ENCODE data around the gene PSEN2. TPM values are rescaled to one million over a fixed set of nuclear protein-coding genes. Genes with fewer than 3 reads are reported as not detected.
A peak's percentile ranks its signal among the peaks of the same experiment; 100 is the strongest.
"Not testable (repeated sequence)": the region's sequence is repeated elsewhere in the genome, so short reads cannot be mapped to it uniquely, and the experiment has no call there.

PSEN2 gene
- total RNA-seq, 1 experiment from 2014 or later: 24.5 TPM

DNA sequence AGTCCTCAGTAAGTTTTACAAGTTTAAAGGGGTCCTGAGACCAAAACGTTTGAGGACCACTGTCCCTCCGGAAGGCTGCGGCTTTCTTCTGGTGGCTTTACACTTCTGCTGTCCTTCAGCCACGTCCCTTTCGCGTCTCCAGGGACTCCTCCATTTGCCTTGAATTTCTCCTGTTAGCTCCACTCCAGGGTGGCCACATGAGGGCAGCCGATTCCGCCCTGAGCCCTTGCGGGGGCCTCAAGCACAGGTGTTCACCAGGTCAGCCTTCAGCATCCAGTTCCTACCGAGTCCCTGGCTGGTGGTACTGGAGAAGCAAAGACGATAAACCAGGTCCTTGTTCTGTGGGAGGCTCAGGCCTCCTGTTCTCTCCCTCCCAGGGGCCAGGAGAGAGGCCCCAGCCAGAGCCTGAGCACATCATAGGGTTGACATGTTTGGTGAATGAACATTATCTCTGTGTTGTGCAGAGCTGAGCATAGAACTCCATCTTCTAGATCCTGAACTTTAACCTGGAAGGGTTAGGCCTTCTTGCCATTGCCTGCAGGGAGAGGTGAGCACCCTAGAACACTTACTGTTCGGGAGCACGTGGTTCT is 42.3 kb downstream of the PSEN2 start:
- DNase-seq (ENCODE audit: low read depth): peak; percentile 33

DNA sequence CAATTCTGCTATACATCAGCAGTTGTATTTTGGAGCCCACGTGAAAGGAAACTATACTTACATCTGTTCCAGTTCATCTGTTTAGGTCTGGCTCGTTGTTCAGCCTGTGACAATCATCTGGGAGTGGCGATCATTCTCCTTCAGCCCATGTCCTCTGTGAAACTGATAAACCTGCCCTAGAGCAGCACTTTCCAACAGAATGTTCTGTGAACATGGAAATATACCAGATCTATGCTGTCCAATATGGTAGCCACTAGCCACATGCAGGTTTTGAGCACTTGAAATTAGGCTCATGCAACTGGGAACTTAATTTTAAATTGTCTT is 45.2 kb downstream of the PSEN2 start:
- DNase-seq (ENCODE audit: low read depth): no peak

DNA sequence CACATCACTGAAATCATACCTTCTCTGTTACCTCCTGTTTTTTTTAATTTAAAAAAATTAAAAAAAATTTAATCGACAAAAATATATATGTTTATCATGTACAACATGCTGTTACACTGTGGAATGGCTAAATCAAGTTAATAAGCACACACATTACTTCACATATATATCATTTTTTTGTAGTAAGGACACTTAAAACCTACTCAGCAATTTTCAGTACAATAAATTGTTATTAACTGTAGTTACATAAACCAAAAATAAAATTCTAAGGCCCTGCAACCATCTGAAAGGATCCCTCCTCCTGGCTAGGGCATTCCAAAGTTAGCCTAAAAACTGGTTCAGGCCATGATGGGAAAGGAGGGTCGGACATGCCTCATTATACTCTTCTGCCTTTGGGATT is 46.1 kb downstream of the PSEN2 start:
- DNase-seq (ENCODE audit: low read depth): no peak

DNA sequence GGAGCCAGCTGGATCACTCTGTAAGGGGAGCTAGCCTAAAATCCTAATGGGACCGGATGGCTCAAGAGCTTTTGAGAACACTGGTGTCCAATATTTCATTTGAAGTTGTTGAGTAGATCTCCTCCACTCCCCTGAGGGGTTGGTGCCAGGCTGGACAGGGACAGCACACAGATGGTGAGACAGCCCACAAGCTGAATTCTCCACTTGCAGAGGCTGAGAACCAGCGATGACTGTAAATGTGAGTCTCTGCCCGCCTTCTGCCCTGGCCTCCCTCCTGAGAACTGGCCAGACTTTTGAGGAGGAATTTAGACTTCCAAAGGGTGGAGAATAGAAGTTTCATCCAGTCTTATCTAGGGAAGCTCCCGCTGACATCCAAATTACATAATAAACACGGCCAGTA is 49.2 kb downstream of the PSEN2 start:
- DNase-seq (ENCODE audit: low read depth): no peak

DNA sequence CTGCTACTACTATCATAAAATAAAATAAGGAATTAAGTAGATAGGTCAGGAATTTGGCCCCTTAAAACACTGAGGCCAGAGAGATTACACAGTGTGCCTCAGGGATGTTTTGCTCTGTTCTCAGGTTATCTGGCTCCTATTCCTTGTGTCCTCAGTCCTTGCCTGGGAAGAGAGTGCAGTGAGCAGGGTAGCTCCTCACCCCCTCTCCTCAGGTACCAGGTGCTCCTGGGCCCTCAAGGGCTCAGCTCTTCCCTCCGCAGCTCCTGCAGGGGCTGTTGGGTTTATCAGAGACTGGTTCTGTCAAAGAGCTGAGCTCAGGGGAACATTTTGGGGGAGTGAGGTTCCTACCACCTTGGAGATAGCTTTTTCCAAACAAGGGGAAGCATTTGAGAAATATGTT is 49.6 kb downstream of the PSEN2 start:
- no peak for DNase-seq (ENCODE audit: low read depth)

DNA sequence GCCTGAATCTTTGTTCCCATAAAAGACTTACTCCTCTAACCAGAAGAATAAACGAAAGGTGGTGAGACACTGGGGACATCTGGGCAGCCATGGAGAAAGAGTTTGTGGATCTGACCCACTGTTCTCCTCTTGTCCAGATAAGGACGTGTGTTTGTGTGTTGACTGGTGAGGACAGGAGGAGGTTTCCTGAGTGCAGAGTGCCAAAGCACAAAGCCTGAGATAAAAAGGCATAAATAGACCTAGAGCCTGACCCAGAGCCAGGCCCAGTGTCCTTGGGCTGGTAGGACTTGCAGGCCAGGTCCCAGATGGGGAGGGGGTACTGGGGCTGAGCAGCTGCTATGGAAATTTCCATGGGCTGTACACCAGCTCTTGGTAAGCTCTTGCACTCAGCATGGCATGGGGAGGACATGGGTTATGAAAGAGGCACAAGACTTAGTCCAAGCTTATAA is 50.1 kb downstream of the PSEN2 start:
- DNase-seq (ENCODE audit: low read depth): no peak

DNA sequence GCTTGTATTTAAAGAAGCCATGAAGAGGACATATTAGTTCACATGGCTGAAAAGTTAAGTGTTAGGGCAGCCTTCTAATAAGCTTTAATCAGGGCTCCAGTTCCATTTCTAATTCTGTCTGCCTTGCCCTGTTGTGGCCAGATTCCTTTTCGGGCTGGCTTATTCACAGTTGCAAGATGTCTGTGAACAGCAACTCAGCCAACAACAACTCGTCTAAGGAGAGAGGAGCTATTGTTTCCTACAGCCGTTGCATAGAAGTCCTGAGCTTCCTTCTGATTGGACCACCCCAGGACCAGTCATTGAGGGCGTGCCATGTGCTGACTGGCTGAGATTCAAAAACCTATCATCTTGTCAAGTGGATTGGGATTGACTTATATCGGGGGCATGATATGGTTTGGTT is 51.1 kb downstream of the PSEN2 start:
- DNase-seq (ENCODE audit: low read depth): no peak

DNA sequence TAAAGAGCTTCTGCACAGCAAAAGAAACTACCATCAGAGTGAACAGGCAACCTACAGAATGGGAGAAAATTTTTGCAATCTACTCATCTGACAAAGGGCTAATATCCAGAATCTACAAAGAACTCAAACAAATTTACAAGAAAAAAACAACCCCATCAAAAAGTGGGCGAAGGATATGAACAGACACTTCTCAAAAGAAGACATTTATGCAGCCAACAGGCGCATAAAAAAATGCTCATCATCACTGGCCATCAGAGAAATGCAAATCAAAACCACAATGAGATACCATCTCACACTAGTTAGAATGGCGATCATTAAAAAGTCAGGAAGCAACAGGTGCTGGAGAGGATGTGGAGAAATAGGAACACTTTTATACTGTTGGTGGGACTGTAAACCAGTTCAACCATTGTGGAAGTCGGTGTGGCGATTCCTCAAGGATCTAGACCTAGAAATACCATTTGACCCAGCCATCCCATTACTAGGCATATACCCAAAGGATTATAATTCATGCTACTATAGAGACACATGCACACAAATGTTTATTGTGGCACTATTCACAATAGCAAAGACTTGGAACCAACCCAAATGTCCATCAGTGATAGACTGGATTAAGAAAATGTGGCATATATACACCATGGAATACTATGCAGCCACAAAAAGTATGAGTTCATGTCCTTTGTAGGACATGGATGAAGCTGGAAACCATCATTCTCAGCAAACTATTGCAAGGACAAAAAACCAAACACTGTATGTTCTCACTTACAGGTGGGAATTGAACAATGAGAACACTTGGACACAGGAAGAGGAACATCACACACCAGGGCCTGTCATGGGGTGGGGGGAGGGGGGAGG is 59.1 kb downstream of the PSEN2 start:
- DNase-seq (ENCODE audit: low read depth): not testable (repeated sequence)

DNA sequence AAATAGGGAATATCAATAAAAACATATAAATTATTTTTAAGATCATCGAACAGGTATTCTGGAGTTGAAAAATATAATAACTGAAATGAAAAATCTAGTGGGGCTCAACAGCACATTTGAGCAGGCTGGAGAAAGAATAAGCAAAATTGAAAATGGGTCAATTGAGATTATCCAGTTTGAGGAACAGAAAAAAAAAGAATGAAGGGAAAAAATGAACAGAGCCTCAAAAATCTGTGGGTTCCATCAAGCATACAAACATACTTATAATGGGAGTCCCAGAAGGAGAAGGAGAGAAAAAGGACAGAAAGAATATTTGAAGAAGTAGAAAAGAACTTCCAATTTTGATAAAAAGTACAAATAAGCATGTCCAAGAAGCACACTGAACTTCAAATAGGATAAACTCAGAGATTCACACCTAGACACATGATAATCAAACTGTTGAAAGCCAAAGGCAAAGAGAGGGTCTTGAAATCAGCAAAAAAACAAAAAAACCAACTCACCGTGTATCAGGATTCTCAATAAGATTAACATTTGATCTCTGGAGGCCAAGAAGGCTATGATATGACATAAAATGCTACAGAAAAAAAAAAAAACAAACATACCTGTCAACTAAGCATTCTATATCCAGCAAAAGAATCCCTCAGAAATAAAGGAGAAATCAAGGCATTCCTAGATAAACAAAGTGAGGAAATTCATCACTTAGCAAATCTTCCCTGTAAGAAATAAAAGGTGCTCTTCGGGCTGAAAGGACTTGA is 64.2 kb downstream of the PSEN2 start:
- no peak for DNase-seq (ENCODE audit: low read depth)

DNA sequence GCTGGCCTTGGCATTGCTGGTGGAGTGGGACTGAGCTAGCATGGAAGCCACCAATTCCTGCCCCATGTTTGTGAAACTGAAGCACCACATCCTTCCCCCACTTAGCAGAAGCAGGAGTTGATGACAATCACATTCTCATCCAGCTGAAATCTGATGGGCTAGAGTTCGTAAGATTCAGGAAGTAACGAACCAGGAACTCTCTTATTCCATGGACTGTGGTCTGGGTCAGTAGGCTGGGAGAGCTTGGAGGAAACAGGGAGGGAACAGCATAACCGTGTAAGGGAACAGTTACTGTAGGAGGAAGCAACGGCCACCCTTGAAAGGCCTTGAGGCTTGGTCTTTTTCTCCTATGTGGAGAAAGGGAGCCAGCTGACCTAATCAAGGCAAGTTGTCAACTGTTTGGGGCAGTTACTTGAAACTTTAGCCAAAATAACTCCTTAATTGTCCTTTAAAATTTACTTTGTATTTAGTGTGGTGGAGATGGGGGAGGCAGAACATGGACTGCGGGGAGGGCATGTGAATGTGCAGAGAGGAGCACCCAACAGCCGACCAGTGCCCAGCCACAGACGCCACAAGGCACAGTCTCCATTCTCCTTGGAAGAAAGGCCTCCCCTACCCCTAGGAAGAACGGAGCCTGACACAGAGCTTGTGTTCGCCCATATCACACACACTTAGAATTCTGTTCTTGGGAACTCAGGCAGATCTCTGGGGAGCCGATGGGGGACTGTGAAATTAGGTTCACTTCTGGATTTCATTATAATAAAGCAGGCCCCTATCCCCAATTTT is 67.7 kb downstream of the PSEN2 start:
- no peak for DNase-seq (ENCODE audit: low read depth)

DNA sequence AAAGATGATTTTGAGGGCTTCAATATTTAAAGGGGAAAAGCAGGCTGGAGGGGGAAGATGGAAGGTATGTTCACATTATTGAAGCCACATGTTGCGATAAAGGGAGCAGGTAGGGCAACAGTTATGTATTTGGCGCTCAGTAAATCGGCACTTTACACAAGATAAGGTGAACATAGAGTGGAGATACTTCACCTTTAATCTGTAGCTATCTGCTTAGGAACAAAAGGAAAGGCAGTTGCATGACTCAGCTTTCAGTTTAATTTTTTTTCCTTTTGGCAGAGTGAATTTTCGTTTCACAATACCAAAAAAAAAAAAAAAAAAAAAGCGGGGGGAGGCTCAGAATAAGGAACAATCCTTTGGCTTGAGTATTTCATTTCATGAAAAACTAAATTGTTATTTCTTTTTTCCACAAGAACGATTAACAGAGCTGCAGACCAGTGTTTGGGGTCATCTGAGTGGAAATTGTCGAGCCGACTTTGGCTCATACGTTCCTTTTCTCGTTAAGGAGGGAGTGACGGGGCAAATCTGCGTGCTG is 68.6 kb downstream of the PSEN2 start:
- peak; percentile 66 for DNase-seq (ENCODE audit: low read depth)

DNA sequence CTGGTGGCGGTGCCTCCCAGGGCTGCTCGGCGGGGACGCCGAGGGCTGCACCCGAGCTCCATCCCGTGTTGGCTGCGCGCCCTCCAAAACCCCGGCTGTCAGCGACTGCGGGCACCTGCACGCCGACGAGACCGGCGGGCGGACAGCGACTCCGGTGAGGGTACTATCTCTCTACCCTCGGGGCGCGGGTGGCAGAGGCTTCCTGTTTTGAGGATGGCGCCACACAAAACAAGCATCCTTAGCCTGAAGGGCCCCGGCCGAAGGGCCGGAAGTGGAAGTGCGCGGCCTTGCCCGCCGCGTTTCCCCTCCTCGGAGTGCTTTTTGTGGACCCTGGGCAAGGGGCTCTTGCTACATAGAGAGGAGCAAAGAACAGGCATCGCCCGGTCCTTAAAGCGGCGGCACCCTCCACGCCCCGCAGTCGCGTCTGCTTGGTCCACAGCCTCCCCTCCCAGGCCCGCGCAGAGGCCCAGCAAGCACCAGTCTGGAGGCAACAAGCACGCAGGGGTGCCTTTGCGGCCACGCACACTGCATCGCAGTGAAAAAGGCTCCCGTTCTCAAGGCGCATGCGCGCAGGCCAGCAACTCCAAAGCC is 69.1 kb downstream of the PSEN2 start:
- DNase-seq (ENCODE audit: low read depth): peak; percentile 57

DNA sequence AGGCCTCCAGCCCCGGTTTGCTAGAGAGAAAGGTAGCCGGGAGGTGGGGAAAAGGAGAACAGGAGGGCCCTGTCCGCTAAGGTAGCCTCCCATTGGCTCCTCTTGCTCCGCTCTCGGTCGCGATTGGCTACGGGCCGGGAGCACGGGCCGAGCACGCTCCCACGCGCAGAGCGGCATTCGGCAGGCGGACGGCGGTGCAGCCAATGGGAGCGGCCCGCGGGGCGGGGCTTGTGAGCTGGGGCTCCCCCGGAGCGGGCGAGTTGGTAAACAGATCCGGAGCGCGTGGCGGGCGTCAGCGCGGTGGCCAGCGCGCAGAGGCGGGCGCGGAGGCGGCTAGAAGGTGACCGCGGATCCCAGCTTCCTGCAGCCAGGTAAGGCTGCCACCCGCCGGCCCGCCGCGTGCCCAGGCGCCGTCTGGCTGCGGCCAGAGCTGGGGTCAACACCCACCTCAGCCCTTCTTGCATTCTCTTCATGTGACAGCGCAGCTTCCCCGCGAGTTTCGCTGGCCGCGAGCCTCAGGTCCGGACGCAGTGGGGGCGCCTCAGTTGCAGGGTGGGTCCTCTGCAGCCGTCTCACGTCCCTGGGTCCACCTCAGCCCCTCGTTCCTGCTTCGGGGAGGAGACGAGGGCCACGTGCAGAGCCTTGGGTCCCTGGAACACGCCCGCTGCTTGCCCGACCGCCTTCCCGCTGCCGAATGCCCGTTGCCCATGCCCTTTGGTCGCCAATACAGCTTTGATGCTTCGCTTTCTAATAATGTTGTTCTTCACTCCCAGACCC is 69.8 kb downstream of the PSEN2 start, which contains the start of gene COQ8A:
TSS of gene COQ8A (plus strand) at position 266 of the 777 bp plus-strand sequence. CDS start 21,092 bp downstream, outside the sequence.
- DNase-seq (ENCODE audit: low read depth): peak; percentile 99

DNA sequence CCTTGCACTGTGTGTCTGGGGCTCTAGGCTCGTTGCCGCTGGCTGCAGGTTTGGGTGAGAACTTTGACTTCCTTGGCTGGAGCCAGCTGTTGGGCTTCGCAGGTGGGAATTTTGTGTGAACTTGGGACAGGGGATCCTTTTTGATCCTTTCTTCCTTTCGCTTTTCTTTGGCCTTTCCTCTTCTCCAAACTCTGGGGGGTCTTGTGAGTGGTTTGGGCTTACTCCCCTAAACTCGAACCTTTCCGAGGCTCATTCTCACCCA is 70.3 kb downstream of the PSEN2 start:
- DNase-seq (ENCODE audit: low read depth): no peak

DNA sequence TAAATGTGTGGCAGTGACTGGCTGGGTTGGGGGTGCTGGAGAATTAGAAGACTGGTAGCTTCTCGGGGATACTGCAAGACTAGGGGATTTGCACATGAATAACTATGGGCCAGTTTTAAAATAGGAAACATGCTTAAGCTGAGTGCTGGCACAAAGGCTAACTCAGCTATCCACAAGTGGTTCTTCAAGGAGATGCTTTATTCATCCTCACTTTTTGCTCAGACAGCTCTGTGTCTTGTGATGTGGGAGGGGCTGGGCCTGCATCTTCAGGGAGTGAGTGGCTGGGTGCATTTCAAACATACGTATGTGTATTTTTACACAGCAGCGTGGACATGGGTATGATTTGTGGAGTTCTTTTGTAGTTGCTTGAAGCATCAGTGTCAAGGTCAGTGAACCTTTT is 72.0 kb downstream of the PSEN2 start:
- no peak for DNase-seq (ENCODE audit: low read depth)

DNA sequence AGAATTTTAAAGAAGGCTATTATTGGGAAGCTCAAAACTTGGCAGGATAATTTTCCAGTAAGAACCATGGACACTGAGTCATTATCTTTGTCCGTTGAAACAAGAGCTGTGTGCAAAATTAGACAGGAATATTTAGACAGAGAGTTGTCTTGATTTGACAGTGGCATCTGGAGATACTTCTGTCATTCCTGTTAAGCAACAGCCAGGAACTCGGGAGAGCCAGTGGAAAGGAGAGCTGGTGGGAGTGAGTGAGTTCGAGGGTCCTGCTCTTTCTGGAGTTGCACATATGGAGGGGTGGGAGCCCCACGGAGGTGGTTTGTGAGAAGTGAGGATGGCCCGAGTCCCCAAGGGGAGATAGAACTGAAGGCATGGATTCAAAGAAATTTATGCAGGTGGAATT is 72.7 kb downstream of the PSEN2 start:
- no peak for DNase-seq (ENCODE audit: low read depth)

DNA sequence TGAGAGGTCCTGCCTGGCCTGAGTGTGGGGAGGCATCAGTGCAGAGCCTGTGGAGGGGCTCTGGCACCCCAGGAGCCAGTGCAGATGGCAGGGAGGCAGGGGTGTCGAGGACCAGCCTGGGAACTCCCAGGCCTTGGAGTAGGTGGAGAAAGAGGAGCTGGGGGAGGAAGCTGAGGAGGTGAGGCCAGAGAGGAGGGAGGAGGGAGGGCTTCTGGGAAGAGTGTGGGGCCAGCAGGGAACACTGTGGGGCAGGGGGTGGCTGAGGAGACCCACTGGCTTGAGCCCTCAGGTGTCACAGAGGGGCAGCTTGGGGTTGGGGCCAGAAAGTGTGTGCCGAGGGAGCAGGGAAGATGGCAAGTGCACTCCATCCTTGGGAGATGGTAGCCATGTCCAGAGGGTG is 73.5 kb downstream of the PSEN2 start:
- DNase-seq (ENCODE audit: low read depth): no peak

DNA sequence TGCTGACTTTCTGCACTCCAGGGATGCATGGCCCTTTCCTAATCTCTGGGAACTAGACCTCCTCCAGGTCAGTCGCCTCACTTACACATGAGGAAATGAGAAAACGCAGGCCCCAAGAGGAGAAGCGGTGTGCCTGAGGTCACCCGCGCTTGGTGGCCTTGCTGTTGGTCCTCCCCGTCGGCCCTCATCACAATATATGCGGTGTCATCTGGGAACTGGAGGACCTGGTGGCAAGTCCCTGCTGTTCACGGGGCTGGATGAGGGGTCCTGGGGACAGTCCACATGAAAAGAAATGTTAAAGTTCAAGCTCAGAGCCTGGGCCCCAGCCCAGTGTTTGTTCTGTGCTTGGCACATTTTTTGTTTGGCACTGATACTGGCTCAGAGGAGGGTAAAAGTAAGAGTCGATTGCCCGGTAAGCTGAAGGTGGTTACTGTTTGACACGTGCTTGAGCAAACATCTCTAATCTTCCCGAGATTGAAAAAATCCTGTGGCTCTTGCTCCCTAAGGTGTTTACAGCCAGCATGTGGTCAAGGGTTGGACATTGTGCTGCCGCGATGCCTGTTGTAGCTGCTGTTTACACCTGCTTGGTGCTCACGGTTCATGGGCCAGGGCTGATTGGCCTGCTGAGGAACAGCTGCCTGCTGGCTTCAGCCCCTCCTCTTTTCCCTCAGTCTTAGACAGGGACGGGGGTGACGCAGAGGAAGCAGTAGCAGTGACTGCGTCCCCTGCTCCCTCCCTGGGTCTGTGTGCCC is 74.9 kb downstream of the PSEN2 start:
- DNase-seq (ENCODE audit: low read depth): no peak

Measured in HT1080 (cell line).